ENCODE data around the gene TIFAB. TPM values are rescaled to one million over a fixed set of nuclear protein-coding genes. Genes with fewer than 3 reads are reported as not detected.

Gene TIFAB
- total RNA-seq, 1 donor, result not detected

DNA sequence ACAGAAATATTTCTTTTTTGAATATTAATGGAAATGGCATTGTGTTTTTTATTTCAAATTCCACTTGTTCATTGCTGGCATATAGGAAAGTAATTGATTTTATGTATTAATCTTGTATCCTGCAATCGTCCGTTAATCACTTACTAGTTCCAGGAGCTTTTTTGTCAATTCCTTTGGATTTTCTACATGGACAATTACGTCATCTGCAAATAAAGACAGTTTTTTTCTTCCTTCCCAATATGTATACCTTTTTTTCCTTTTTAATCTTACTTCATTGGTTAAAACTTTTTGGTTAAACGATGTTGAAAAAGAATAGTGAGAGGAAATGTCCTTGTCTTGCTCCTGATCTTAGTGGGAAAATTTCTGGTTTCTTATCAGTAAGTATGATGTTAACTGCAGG lies 1.5 kb upstream of the TIFAB start:
- TF ChIP-seq, protein P1, sequence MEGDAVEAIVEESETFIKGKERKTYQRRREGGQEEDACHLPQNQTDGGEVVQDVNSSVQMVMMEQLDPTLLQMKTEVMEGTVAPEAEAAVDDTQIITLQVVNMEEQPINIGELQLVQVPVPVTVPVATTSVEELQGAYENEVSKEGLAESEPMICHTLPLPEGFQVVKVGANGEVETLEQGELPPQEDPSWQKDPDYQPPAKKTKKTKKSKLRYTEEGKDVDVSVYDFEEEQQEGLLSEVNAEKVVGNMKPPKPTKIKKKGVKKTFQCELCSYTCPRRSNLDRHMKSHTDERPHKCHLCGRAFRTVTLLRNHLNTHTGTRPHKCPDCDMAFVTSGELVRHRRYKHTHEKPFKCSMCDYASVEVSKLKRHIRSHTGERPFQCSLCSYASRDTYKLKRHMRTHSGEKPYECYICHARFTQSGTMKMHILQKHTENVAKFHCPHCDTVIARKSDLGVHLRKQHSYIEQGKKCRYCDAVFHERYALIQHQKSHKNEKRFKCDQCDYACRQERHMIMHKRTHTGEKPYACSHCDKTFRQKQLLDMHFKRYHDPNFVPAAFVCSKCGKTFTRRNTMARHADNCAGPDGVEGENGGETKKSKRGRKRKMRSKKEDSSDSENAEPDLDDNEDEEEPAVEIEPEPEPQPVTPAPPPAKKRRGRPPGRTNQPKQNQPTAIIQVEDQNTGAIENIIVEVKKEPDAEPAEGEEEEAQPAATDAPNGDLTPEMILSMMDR (IDR thresholded peaks at IDR 0.05; ENCODE audit: insufficient read depth, low read depth, low read length), result no peak
- H3K4me3 ChIP-seq (ENCODE audit: low read depth, low read length), result no peak overlapping the region
- no peak for DNase-seq (ENCODE audit: low read depth)

DNA sequence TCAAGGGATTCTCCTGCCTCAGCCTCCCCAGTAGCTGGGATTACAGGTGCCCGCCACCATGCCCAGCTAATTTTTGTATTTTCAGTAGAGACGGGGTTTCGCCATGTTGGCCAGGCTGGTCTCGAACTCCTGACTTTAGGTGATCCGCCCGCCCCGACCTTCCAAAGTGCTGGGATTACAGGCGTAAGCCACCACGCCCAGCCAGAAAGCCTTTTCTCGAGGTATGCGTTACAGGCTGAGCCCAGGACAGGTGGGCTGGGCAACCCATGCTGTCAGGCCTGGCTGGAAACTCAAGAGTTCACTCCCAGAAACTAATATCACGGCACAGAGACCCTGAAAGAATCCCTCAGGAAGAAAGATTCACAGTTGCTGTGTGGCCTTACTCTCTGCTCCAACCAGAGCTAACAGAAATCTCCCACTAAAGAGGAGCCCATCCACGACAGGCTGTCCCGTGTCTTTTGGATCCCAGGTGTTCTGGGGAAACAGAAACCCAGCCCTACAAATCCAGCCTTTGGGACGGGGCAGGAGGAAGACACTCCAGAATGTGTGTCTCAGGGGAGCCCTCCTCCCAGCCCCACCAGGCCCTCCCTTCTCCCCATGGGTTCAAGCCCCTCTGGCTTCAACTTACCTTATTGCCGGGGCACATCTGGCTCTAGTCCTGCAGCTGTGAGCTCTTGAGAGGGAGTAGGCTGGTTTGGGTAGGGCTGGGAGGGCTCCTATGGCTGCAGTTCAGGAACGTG lies 400 bp downstream of the TIFAB start:
- DNase-seq (ENCODE audit: low read depth), result no peak
- H3K4me3 ChIP-seq (ENCODE audit: low read depth, low read length), result no peak overlapping the region
- TF ChIP-seq, protein P1 (IDR thresholded peaks at IDR 0.05; ENCODE audit: insufficient read depth, low read depth, low read length), result no peak

DNA sequence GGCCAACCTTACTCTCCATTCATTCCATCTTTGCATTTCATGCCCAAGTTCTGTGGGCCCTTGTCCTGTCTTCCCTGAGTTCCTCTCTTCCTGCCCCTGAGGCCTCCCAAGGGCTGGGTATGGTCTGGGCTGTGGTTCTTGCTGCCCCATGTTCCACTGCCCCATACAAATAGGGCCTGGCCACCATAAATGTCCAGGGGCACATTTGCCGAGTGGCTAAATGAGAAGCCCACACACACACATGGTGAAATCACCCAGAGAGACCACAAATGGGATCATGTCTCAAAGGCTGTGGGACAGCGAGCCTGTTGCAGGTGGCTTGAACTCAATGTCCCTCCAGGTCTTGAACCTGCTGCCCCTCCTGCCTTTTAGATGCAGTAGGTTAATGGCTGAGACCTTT lies 1.2 kb downstream of the TIFAB start:
- TF ChIP-seq, protein P1 (IDR thresholded peaks at IDR 0.05; ENCODE audit: insufficient read depth, low read depth, low read length), result no peak
- H3K4me3 ChIP-seq (ENCODE audit: low read depth, low read length), result no peak overlapping the region
- DNase-seq (ENCODE audit: low read depth), result no peak

DNA sequence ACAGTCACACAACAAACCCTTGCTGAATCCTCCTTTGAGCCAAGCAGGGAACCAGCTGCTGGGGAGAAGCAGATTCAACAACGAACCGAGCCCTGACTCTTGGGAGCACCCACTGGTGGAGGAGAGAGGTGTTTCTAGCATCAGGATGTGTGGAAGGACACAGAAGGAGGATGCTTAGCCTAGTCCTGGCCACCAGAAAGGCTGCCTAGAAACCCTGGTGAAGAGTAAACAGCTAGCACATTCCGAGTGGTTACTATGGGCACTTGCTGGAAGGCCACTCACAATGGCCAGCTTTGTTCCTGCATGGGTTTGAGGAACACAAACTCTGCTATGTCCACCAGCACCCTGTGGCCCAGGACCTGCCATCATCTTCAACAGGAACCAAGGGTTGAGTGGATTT lies 1.8 kb downstream of the TIFAB start:
- no peak for DNase-seq (ENCODE audit: low read depth)
- TF ChIP-seq, protein P1 (IDR thresholded peaks at IDR 0.05; ENCODE audit: insufficient read depth, low read depth, low read length), result no peak

DNA sequence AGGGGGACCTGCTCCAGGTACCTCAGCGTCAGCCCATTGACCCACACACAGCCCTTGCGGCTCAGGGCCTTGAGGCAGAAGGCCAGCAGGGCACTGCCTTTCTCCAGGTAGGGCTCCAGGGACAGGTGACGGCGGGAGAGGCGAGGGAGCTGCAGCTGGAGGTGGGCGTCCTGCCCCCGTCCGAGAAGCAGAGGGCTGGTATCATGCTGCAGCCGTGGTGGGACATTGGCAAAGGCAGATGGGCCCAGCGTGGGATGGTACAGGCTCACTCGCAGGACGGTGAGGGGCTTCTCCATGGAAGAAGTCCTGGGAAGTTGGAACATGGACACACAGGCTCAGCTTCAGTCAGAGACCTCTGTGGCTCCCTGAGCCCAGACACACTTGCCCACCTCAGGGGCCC lies 2.5 kb downstream of the TIFAB start:
- no peak for DNase-seq (ENCODE audit: low read depth)
- TF ChIP-seq, protein P1 (IDR thresholded peaks at IDR 0.05; ENCODE audit: insufficient read depth, low read depth, low read length), result no peak
- H3K4me3 ChIP-seq (ENCODE audit: low read depth, low read length), result no peak overlapping the region

More for the DNA sequence above, 1.8 kb downstream of the TIFAB start:
- no peak overlapping the region for H3K4me3 ChIP-seq (ENCODE audit: low read depth, low read length)

DNA sequence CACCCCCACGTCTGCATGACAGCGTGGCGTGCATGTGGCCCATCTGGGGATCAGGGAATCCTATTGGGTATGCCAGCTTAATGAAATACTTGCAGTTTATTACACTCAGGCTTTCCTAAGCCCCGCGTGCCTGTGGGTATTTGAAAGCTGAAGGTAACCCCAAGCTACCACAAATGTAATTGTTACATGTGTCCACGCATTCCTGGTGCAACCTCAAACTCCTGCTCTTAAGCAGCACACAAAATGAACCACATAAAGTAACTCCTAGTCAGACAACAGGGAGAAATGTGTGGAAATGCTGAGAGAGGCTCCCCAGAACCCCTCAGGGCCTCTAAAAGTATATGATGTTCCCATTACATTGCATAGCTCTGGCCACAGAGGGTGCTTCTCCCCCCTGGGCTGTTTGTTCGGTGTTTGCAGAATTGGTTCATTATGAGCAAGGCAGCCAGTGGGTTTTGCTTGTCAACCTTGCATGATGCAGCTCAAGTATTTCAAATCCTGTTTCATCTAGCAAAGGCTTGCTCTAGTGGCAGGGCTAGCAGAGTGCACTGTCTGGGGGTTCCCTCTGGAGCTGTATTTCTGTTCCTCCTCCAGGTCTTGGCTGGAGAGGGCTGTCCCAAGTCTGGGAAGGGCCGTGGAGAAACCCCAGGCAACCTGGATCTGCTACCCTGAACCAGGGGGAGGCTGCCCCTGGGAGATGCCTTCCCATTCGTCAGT lies 3.2 kb downstream of the TIFAB start:
- TF ChIP-seq, protein P1 (IDR thresholded peaks at IDR 0.05; ENCODE audit: insufficient read depth, low read depth, low read length), result no peak
- DNase-seq (ENCODE audit: low read depth), result no peak

More for the DNA sequence above, 3.2 kb downstream of the TIFAB start:
- no peak overlapping the region for H3K4me3 ChIP-seq (ENCODE audit: low read depth, low read length)
